CD4-positive, alpha-beta T cell treated with Interleukin-17A for 4 hours (primary cell): ENCODE measurements around the gene ZBTB21.

Experiments used
- DNase-seq: peaks from one replicate; pipeline ENCODE4 v3.0.0-alpha.2; 2020; ENCODE audit warnings: mixed read lengths

Gene ZBTB21

DNA sequence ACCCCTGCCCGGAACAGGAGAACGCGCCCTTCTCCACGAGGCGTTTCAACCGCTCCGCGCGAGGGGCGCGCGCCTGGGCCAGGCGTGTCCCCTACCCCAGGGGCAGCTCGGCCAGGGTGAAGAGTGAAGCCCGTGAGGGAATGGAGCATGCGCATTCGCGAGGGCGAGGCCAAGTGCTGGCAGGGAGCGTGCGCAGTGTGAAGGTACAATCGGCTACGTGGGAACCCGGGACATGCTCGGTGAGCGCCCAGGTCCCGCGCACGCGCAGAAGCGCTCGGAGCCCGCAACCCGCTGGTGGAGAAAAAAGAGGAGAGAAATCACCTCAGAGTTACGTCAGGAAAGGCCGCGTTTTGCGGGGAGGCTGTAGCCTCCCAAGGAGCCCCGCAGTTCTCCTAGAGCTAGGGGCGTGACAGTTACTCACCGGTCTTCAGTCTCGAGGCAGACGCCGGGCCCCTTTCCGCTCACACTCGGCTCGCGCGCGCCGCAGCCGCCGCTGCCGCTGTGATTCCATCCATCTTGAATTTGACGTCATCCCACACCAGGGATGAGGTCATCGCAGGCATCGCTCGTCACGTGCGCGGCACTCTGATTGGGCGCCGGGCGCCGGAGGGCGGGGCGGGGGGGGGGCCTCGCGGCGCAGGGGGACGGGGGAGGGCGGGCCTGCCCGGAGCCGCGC is at the start of gene ZBTB21:
Gene ZBTB21, minus strand, starts transcription at position 530 of the 676 bp plus-strand sequence. CDS start 16,265 bp downstream, outside the sequence.
- peak; percentile 99 for DNase-seq

DNA sequence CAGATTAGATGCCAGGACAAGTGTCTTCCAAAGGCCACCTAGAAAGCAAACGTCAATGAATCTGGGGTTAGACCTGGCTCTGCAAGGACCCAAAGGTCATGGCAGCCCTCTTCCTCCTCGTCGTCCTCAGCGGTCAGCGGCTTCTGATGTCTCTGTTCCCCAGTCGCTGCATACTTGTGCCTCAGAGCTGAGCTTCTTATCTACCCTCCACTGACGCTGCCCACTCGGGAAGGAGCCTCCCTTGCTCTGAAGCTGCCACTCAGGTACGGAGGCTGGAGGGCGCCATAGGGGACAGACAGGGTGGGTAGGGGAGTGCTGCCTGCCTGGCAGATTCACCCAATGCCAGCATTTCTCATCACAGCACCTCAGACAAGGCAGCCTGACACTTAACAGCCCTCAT is 49.6 kb upstream of the ZBTB21 start:
- no peak for DNase-seq

- DNase-seq, result no peak
These were observed 49.0 kb upstream of the ZBTB21 start for GRCh38 chr21:42059141-42059540.

DNA sequence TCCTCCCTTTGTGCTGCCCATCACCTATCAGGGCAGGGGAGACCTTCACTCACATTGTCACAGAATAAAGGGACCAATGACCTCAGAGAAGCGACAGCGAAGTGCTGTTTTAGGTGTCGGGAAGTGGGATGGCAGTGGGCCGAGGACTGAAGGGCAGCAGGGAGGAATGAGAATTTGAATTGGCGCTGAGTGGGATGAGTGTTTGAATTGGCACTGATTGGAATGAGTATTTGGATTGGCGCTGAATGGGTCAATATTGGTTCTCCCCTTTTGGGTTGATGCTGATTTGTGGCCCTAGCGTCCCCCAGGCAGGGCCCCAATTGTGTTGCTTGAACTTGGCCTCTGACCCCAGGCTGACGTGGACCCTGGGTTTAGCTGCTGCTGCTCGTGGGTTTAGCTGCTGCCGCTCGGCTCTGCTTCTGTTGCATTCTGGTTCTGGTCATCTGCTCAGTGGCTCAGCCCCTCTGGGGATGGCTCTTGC is 48.5 kb upstream of the ZBTB21 start:
- DNase-seq, result no peak

- no peak for DNase-seq
These were observed 47.8 kb upstream of the ZBTB21 start for GRCh38 chr21:42057851-42058437.

- DNase-seq, result no peak
These were observed 47.0 kb upstream of the ZBTB21 start for GRCh38 chr21:42056996-42057689.

- no peak for DNase-seq
These were observed 46.3 kb upstream of the ZBTB21 start for GRCh38 chr21:42056468-42056867.

DNA sequence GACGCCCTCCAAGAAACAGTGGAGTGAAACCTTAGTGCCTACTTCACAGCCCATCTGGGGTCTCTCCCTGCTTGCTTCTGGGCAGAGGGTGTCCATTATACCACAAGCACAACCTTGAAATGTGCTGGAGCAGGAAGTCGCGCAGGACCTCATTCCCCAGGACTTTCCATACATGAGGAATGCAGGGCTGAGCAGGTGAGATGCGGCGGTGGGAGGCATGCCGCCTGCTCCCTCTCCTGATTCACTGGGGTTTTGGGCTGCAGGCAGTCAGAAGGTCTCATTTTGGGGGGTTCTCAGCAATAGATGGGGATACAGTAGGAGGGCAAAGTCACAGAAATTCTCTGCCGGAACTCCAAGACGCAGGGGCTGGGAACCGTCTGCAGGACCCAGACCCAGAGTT is 45.3 kb upstream of the ZBTB21 start:
- DNase-seq, result no peak

- no peak for DNase-seq
These were observed 41.6 kb upstream of the ZBTB21 start for GRCh38 chr21:42051788-42052187.

GRCh38 chr21:42049578-42050430 is 39.6 kb upstream of the ZBTB21 start:
- DNase-seq, result no peak

GRCh38 chr21:42048870-42049577 is 38.9 kb upstream of the ZBTB21 start:
- no peak for DNase-seq

DNA sequence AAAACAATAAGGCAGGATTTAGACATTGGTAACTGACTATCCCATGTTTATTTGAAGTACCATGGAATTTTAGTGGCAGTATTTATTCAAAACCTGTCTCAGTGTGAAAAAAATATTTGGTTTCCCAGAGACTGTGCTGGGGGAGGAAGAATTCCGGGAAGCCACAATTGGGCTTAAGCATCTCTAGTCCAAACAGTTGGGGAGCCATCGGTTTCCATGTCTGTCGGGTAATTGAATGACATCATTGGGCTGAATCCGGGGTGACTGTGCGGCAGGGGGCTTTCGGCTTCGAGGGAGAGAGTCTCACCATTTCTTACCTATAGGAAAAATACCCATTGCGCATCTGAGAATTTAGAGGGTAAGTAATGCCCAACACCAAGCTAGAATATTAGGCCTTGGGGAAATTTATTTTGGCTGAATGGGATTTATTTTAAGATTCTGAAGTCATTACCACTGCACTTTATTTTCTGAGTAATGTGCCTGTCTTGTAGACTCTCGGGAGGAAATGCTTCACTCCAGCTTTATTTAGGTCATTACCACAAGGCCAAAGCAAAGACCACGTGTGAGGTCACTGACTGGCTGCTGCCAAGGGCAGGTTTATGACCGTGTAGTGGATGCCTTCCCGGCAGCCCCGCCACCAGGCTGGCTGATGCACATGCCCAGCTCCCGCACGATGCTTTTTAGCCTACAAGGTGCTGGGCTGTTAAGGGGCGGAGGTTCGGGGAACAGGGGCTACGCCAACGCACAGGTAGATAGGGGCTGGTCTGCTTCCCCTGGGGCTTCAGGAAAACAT is 37.9 kb upstream of the ZBTB21 start:
- DNase-seq, result no peak

GRCh38 chr21:42044871-42045495 is 34.8 kb upstream of the ZBTB21 start:
- no peak for DNase-seq

- no peak for DNase-seq
These were observed 33.8 kb upstream of the ZBTB21 start for GRCh38 chr21:42043961-42044360.

GRCh38 chr21:42043201-42043895 is 33.2 kb upstream of the ZBTB21 start:
- no peak for DNase-seq

GRCh38 chr21:42042651-42043050 is 32.5 kb upstream of the ZBTB21 start:
- DNase-seq, result no peak

DNA sequence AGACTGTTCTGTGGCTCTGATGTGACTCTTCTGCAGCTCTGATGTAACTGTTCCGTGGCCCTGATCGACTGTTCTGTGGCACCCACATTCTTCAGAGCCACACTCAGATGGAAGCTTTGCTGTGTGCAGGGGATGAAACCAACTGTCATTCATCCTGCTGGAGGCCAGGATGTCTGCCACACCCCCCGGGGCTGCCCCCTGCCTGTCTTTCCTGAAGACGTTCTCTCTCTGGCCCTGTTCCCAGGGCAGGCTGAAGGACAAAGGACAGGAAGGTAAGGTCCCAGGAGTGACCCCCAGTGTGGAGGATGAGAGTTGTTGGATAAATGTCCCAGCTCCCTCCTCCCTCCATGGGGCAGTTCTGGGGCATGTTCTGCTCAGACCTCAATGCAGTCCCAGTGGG is 31.6 kb upstream of the ZBTB21 start:
- no peak for DNase-seq

GRCh38 chr21:42041246-42041645 is 31.1 kb upstream of the ZBTB21 start:
- no peak for DNase-seq

- DNase-seq, result no peak
These were observed 30.4 kb upstream of the ZBTB21 start for GRCh38 chr21:42040411-42041180.

DNA sequence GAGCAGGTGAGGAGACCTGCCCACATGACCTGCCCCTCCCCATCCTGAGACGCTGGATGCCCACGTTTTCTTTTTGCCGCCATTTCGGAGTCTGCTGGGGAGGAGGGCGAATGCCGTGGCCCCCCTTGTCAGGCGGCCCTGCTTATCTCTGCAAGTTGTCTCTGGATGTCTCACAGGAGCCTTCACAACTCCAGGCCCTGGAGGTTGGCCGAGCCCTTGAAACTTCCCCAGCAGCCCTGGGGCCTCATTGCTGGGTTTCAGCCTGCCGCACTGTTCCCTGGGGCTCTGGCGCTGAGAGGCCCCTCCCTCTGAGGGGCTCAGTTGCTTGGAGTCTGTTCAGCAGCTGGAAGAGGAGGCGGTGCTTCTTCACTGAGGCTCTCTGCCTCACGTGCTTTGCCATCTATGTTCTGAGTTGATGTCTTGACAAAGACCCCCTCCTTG is 29.8 kb upstream of the ZBTB21 start:
- DNase-seq, result no peak
